SK-N-SH treated with all-trans-retinoic acid at 6 μM for 48 hours (cell line): ENCODE results near the gene PHACTR2.

Source experiments
- BACH2 ChIP-seq: fragments of 250-450 bp; sonication (Bioruptor Pico); IDR thresholded peaks from 2 replicates; pipeline ENCODE4 v1.9.0; 2021; ENCODE audit warnings: mild to moderate bottlenecking, borderline replicate concordance
- GLIS3 ChIP-seq: fragments of 250-450 bp; sonication (Bioruptor Pico); IDR thresholded peaks from 2 replicates; pipeline ENCODE4 v1.5.0; 2020; ENCODE audit warnings: mild to moderate bottlenecking, moderate library complexity
- ISL1 ChIP-seq: fragments of 250-450 bp; sonication (Bioruptor Pico); IDR thresholded peaks from 2 replicates; pipeline ENCODE4 v2.1.2; 2022; ENCODE audit warnings: mild to moderate bottlenecking, moderate library complexity
- PPARA ChIP-seq: fragments of 250-450 bp; sonication (Bioruptor Pico); IDR thresholded peaks from 2 replicates; pipeline ENCODE4 v1.5.0; 2020; ENCODE audit warnings: mild to moderate bottlenecking, borderline replicate concordance
- RARB ChIP-seq: fragments of 250-450 bp; sonication (Bioruptor Pico); IDR thresholded peaks from 2 replicates; pipeline ENCODE4 v1.8.0; 2021; ENCODE audit warnings: mild to moderate bottlenecking, moderate library complexity
- ZC3H10 ChIP-seq: fragments of 250-450 bp; sonication (Bioruptor Pico); IDR thresholded peaks from 2 replicates; pipeline ENCODE4 v1.5.1; 2021; ENCODE audit warnings: mild to moderate bottlenecking, moderate library complexity
- ZFP3 ChIP-seq: fragments of 250-450 bp; sonication (Bioruptor Pico); IDR thresholded peaks from 2 replicates; pipeline ENCODE4 v1.5.0; 2020; ENCODE audit warnings: mild to moderate bottlenecking, moderate library complexity
- ZFP30 ChIP-seq: fragments of 450-650 bp; formaldehyde crosslinking; IDR thresholded peaks from 2 replicates; pipeline ENCODE4 v1.5.0; 2022; ENCODE audit warnings: mild to moderate bottlenecking, moderate library complexity
- TF ChIP-seq, protein P1 (sequence below): fragments of 250-450 bp; sonication (Bioruptor Pico); IDR thresholded peaks from 2 replicates; pipeline ENCODE4 v1.8.0; 2020; ENCODE audit warnings: mild to moderate bottlenecking, moderate library complexity, borderline replicate concordance

DNA sequence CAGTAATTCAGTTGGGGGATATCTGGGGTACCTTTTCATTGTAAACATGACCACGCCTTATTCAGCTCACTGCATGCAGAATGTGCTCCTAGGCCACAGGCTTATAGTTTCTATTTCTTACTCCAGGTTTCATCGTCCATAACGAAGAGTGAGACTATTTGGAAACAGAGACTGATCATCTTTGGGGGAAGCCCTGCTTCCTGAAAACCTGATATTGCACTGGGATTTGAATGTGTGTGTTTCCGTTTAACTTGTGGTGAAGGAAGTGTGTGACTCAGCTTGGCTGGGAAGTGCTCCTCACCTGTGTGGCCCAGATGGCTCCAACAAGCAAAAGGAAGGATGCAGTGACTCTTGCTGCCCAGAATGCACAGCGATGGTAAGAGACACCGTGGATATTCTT, 145.8 kb downstream of the PHACTR2 start:
- TF ChIP-seq ZFP30 (CRISPR knock-in tag) (no peak), RARB (CRISPR knock-in tag) (no peak), ZFP3 (CRISPR knock-in tag) (no peak), ZC3H10 (no peak), GLIS3 (CRISPR knock-in tag) (no peak), ISL1 (CRISPR knock-in tag) (no peak), PPARA (CRISPR knock-in tag) (no peak), BACH2 (CRISPR knock-in tag) (no peak)
- TF ChIP-seq, protein P1, sequence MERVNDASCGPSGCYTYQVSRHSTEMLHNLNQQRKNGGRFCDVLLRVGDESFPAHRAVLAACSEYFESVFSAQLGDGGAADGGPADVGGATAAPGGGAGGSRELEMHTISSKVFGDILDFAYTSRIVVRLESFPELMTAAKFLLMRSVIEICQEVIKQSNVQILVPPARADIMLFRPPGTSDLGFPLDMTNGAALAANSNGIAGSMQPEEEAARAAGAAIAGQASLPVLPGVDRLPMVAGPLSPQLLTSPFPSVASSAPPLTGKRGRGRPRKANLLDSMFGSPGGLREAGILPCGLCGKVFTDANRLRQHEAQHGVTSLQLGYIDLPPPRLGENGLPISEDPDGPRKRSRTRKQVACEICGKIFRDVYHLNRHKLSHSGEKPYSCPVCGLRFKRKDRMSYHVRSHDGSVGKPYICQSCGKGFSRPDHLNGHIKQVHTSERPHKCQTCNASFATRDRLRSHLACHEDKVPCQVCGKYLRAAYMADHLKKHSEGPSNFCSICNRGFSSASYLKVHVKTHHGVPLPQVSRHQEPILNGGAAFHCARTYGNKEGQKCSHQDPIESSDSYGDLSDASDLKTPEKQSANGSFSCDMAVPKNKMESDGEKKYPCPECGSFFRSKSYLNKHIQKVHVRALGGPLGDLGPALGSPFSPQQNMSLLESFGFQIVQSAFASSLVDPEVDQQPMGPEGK, result no peak
